Stimulated activated CD8-positive, alpha-beta memory T cell treated with anti-CD3 and anti-CD28 coated beads, Interleukin-15, amount 100 ng/mL, for 48 hours (primary cell): ENCODE data around the gene GNAT3.

Experiments used
- DNase-seq, 2 donors: peaks; one replicate each; pipeline ENCODE4 v3.0.0-alpha.2; 2020; ENCODE audit warnings: low read depth in 2 of 2

The GNAT3 gene

DNA sequence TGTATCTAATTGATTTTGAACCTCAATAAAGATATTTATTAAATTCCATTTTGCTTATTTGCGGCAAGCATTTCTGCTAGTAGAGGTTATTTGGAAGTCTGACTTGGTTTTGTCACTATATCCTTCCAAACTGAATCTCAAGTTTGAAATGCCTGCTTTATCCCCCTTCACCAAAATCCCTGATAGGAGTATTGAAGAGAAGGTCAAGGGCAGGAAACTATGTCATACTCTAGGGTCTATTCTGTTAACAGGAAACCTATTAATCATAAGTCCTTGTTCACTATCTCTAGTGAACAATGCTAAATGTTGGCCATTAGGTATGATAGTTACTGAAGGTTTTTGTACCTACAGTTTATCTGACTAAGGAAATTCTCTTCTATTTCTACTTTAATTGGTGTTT, 11.5 kb downstream of the GNAT3 start:
- DNase-seq, result no peak

DNA sequence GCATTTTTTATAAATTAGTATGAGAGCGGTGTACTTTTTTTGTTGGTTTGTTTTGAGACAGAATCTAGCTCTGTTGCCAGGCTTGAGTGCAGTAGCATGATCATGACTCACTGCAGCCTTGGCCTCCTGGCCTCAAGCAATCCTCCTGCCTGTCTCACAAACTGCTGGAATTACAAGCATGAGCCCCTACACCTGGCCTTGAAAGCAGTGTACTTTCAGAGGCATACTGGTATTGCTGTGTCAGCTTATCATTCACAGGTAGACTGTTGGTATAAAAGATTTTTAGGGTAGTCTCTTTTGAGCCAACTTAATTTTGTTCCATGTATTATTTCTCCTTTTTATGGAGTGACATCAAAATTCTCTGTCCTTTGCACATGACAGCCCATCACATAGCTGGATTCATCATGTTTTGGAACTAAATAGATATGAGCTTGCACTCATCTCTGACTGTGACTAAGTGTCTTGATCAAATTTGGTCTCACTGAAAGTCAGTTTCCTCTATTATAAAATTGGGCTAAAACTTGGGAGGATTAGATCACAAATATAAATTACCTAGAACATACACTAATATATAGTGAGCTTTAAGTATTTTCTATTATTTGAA, 12.4 kb downstream of the GNAT3 start:
- no peak for DNase-seq

DNA sequence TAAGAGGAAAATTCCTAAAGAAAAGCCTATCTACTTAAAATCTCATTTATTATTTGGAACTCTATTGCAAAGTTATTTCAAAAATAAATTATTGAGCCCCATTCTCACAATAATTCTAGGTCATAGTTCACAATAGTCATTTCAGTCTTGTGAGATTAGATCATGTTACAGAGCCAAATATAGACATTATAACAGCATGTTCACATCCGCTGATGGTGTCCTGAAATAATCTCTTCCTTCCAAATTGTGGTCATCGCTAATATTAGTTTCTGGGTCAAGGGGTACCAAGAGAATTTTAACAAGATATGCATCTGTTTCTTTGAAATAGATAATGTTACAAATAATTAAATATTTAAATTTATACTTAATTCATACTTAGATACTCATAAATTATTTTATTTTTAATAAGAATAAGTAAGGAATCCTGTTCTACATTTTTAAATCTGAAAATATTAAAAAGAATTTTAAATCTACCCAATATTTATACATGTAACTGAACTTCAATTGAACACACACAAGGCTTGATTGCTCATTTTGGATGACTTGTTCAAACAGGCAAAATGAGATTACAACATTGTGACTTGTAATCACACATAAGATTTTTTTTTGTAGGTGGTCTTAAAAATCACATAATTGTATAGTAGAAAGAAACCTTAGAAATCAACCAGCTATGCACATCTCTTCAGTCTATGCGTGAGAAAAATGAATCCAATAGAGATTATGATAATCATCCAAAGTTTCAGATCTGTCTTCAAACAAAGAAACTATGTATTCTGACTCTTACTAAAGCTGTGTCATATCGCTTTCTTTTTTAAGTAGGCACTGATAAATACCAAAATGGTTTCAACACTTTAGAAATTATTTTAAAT, 13.1 kb downstream of the GNAT3 start:
- DNase-seq, result no peak

DNA sequence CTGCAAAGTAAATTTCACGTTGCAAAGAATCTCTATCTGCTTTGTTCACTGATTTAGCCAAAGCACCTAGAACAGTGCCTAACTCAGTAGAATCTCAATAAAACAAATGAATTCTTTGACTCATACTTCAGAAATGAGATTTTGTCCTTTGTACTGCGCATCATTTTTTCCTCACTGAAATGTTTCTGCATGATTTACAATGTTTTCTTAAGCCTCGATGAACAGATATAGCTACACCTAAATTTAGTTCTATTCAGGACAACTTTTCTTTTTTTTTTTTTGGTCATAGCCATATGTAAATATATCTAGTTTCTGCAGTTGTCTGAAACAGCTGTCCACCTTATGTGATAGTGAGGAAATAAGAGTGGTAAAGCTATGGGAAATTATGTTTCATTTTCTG, 15.3 kb downstream of the GNAT3 start:
- no peak for DNase-seq

DNA sequence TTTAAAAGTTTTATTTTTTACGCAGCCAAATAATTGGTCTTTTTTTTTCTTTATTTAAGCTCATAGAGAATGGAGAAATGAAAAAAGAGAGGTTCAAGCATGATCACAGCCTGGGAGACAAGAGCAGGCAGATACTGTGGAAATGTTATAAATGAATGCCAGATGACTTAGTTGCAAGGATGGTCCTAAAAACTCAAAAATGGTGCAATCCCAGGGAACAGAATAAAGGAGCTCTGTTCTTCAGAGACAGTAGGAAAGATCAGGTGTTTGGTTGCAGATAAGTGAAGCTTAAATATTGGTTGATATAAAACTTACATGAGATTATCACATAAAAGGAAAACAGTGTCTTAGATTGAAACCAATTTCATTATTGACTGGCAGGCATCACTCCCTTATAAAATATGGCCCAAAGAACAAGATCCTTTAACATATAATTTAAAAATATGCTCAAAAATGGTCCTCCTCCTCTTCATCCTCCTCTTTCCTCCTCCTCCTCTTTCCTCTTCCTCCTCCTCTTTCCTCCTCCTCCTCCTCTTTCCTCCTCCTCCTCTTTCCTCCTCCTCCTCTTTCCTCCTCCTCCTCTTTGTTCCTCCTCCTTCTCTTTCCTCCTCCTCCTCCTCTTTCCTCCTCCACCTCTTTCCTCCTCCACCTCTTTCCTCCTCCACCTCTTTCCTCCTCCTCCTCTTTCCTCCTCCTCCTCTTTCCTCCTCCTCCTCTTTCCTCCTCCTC, 18.6 kb downstream of the GNAT3 start:
- no peak for DNase-seq

DNA sequence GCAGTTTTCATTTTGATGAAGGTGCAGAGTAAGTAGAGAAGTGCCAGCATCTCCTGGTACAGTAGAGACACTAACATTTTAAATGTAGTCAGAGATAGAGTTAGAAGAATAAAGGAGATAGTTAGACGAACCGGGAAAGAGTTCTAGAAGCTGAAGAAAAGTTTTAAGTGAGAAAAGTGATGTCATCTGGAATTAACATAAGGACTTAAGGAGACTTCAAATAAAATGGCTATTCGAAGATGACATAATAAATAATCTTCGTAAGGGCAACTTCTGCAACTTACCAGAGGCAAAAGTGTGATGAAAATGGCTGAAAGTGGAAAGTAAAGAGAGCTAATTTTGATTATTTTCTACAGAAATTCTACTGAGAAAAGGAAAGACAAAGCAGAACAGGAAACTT, 20.4 kb downstream of the GNAT3 start:
- DNase-seq, result no peak

DNA sequence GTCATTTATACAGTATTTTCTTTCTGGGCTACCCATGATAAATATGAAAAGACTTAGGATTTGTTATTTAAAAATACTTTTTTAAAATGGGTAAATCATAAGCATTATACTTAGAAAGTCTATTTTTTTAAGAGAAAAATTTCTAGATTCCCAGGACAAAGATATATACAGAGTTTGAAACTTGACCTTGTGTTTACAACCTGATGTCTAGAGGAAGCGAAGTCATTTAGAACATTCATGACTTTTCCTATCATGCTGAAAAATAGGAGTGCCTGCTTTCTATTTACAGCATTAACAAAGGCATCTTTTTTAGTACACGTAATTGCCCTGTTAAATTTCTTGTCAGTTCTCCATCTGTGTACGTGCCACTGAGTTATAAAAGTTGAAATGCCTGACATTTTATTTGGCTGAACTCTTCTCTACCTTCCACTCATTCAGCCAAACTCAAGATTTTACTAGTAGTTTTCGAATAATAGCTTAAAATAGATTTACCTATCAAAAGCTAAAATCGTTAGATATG, 23.0 kb downstream of the GNAT3 start:
- DNase-seq, result no peak

DNA sequence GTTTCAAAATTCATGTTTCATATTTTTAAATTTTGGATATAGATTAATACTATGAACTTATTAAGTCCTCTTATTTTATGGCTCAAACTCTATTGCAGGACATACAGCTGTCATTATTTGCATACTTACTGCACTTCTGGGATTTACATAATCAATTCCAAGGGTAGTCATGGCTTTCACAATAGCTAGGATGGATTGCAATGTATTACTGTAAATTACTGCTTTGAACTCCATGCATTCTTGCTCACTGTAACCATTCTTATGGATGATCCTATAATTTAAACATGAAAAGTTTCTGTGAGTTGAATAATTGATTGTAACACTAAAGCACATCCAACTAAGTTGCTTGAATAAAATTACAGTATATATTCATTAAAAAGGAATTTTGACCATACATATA, 23.5 kb downstream of the GNAT3 start:
- DNase-seq, result no peak

DNA sequence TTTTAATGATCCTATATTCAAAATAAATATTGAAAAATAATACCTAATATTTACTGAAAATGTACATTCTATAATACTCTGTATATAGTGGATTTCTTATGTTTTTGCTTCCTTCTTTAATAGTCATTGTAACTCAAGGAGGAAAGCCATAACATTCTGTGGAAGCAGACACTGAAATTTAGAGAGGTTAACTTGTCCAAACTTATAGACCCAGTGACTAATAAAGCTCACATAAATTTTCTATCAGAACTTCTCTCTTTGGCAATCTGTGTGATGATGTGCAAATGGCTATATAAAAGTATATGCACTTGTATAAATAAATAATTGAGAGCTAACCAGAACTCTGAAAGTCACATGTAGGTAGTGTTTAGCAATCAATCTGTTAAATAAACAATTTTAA, 26.1 kb downstream of the GNAT3 start:
- DNase-seq, result no peak

DNA sequence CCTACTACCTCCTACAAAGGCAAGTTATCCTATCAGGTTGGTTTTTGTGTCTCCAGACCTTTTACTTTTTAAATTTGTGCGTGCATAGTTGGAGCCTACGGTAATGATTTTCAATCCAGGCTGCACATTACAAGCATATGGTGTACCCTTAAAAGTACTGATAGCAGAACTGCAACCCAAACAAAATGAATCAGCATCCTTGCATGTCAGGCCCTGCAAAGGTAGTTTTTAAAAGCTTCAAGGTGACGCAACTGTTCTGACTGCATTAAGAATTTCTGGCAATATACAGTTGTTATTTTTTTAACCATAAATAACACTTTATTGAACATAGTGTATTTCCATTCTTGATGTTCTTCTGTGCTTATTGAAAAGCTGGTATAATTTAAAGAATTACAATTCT, 28.9 kb downstream of the GNAT3 start:
- DNase-seq, result no peak

DNA sequence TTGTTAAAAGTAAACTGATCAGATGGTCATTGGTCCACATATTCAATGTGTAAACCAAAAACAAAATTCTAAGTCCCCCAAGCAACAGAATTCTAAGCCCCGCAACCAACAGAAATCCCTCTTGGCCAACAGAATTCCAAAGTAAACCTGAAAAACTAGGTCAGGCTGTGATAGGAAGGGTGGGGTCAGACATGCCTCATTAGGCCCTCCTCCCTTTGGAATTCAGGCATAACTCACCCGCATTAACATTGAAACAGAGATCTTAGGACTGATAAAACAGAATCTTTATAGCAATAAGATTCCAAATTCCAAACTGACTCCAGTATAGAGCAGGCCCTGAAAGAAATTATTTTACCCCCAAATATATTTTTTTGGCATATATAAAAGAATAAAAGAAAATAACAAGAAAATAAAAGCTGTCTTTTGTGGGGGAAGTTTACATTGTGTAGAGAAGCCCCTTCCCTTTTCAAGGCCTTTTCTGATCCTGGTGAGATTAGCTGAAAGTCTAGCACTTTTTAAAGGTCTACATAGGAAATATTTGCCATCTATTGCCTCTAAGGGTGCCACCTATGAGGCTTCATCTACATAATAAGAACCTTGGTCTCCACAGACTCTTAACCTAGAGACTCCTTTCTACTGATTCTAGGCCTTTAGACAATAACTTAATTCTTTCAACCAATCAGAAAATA, 30.5 kb downstream of the GNAT3 start:
- no peak for DNase-seq

DNA sequence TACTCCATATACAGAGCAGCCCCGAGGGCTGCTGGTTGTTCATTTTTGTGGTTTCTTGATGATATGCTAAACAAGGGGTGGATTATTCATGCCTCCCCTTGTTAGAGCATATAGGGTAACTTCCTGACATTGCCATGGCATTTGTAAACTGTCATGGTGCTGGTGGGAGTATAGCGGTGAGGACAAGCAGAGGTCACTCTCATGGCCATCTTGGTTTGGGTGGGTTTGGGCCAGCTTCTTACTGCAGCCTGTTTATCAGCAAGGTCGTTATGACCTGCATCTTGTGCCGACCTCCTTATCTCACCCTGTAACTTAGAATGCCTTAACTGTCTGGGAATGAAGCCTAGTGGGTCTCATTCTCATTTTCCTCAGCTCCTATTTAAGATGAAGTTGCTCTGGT, 31.3 kb downstream of the GNAT3 start:
- DNase-seq, result no peak

DNA sequence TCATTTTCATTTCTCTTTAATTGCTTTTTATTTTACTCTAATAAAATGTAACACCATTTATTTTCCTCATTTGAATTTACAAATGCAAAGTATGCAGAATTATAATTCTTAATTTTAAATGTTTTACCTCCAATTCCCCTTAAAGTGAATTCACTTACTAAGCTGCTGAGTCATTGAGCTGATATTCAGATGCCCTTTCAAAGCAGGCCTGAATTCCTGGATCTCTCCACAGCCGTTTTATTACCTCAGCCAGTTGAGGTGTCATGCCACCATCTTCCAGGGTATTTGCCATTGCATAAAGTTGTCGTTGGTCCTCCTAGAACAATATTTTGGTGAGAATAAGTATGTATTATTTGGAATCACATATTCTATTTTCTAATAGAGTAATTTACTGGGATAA, 33.2 kb downstream of the GNAT3 start:
- no peak for DNase-seq

DNA sequence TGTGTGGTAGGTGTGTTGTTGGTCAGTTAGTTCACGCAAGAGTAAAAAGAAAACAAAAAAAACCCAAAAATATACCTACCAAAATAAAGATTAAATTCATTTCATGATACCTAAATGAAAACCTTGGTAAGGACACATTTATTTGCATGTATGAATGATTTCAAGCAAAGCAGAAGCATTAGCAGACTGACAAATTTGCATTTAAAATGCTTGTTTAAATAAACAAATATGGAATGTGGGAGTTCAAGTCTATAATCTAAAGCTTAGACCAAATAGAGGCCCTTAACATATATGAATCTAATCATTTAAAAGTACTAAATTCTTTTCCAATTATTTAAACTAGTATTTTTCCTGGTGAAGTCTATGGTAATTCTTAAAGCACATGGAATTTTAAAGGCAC, 35.8 kb downstream of the GNAT3 start:
- no peak for DNase-seq

DNA sequence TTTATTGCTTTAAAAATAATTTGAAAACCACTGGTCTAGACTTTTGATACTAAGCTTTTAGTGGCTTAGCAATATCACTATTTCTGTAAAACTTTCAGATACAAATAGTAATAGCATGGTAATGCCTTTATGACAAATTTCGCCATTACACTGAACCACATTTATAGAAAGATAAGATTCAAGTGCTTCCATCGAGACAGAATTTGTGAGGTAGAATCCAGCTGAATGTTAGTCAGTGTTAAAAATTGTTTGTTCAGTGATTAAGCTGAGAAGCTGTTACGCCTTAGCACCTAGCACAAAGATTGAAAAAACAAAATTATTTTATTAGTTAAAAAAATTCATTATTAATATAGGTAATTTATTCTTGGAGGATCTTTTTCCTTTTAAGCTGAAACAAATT, 36.5 kb downstream of the GNAT3 start:
- no peak for DNase-seq

DNA sequence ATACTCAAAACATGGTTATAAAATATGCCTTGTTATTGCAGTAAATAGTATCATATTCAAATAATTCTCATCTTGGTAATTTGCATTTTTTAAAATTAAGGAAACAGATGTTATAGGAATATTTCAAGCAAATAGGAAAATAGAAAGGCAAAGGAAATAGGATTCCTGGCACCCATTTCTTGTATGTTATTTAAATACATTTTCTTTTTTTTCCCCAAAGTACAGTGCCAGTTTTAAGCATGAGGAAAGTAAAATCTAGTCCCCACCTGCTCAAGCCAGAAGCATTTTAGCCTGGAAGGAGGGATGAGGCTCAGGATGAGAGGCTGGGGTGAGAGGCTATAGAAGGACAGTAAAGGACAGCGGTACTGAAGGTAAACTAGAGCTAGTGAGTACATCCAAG, 38.1 kb downstream of the GNAT3 start:
- DNase-seq, result no peak

DNA sequence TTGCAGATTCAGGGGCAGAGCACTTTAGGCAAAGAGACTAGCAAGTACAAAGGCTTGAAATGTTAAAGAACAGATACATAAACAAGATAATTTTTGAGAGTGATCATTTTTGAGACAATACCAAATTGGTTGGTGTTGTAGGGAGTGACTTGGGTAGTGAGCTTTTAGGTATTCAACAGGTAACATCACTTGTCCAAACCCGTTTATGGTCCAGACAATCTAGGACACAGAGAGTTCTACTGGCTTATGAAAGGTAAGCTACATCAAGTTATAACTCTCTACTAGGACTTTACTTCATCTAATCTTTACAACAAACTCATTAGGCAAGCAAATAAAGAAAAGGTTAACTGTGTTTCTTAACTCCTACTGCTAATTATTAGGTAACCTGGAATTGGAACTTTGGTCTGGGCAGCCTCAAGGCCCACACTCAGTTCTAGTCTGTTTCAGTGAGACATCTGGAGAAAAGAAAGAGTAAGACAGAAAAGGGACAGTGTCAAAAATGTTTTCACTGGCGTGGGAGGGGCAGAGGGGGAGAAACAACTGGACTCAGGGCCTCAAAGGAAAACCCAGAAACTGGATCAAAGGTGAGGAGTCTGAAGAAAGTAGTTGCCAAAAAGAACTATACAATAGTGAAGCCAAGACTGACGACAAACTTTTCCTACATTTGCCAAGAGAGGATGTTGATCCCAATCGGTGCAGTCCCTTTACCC, 39.2 kb downstream of the GNAT3 start:
- DNase-seq, result no peak

DNA sequence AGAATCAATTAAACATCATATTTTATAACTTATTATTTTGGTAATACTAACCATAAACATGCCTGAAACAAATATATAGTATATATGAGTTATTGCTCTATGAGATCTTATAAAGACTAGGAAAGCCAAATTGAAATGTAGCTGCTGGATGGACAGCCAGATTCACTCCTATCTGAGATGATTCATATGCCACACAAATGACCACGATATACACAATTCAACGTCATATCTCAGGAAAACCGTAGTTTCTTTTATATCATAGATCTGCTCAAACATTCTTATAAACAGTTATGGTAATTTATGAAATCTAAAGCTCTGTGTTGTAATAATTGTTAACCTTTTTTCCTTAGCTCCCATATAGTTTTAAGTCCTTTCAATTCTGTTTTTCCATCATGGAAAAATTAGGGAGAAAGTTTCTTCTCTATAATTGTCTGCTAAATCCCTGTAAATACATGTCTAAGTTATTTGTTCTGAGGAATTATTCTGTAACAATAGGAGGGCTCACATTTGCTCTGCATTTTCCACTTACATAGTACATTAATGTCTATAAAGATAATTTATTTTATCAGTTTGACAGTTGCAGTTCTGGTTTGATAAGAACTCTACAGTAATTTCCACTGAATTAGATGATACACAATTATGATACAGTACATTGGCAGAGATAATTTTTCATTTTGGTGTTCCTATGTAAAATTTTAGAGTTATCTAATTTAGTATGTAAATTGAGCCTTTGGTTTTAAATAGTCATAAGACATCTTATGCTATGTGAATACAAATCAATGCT, 42.7 kb downstream of the GNAT3 start:
- no peak for DNase-seq

DNA sequence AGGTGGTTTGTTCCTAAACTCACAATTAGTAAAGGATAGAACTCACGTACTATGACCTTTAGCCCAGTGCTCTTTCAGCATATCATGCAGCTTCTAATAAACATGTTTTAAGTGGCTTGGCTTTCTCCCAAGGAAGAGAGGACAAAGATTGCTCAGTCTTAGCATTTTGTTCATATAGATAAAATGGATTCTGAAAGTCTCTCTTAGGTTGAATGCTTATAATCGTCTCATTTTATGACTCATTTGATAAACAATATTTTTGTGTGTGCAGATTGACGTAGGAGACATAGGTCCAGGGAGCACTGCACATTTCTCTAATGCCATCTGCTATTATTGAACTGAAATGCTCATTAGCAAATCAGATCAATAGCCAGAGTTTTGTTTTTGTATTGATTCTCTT, 44.8 kb downstream of the GNAT3 start:
- DNase-seq, result no peak

DNA sequence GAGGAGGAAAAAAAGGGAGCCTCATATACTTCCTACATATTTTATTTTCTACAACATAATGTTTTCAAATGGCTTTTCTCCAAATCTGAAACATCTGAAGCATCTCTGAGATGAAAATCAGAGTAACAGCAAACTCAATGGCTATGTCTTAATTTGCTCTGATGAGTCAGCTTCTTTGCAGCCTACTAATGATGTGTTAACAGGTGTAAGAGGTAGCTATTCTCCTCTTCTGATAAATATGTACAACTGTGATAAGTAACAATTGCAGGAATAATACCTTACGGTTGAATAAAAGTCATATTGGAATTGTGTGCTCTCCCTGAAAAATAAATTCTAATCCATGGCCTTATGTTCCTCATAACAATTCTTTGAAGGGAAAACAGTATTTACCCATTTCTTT, 45.2 kb downstream of the GNAT3 start:
- DNase-seq, result no peak

DNA sequence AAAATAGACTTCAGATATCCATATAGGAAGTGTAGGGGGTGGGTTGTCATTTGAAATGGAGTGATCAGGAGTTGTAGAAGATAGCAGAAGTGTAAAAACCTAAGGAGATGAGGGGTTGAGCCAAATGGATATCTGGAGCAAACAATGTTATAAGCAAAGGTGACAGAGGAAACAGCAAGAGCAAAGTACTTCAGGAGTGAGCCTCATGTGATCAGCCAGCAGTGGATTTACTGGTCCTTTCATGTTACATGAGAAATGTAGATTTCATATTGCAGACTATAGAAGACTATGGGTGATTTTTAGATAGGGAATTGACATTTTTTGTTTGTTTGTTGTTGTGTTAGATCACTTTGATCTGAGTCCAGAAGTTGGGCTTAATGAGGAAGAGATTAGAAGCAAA, 47.7 kb downstream of the GNAT3 start:
- DNase-seq, result no peak
